ENCODE results near the gene AKAP6. TPM values are rescaled to one million over a fixed set of nuclear protein-coding genes. Genes with fewer than 3 reads are reported as not detected.

The AKAP6 gene
- total RNA-seq, 1 donor from 2014 or later = 8.5 TPM

DNA sequence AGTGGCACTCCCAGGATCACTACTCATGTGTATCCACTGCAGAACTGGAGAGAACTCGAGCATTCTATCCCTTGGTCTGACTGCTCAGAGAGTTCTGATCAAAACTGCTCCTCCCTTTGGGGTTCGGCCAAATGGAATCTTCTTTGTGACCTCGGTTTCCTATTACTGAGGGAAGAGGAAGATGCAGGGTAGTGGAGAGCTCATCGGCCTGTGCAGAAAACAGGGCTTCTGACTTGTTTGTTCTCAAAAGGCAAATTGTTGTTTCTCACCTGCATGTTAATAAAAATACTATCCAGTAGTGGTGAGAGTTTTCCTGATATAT is 17.1 kb upstream of the AKAP6 start:
- Mint-ChIP-seq H3K4me3 (no peak overlapping the region), H3K36me3 (no peaks in the 10 kb centered on the region), H3K27me3 (ENCODE audit: low read depth) (no peaks in the 10 kb centered on the region), H3K9me3 (peaks cover 8% of the 10 kb centered on the region), H3K4me1 (peaks cover 19% of the 10 kb centered on the region), H3K27ac (no peak overlapping the region)
- no peak for DNase-seq (ENCODE audit: low spot score in 2 of 2, unreplicated experiment in 2 of 2)
- TF ChIP-seq, protein P1, sequence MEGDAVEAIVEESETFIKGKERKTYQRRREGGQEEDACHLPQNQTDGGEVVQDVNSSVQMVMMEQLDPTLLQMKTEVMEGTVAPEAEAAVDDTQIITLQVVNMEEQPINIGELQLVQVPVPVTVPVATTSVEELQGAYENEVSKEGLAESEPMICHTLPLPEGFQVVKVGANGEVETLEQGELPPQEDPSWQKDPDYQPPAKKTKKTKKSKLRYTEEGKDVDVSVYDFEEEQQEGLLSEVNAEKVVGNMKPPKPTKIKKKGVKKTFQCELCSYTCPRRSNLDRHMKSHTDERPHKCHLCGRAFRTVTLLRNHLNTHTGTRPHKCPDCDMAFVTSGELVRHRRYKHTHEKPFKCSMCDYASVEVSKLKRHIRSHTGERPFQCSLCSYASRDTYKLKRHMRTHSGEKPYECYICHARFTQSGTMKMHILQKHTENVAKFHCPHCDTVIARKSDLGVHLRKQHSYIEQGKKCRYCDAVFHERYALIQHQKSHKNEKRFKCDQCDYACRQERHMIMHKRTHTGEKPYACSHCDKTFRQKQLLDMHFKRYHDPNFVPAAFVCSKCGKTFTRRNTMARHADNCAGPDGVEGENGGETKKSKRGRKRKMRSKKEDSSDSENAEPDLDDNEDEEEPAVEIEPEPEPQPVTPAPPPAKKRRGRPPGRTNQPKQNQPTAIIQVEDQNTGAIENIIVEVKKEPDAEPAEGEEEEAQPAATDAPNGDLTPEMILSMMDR (IDR thresholded peaks at IDR 0.05; ENCODE audit: unreplicated experiment) = no peak

DNA sequence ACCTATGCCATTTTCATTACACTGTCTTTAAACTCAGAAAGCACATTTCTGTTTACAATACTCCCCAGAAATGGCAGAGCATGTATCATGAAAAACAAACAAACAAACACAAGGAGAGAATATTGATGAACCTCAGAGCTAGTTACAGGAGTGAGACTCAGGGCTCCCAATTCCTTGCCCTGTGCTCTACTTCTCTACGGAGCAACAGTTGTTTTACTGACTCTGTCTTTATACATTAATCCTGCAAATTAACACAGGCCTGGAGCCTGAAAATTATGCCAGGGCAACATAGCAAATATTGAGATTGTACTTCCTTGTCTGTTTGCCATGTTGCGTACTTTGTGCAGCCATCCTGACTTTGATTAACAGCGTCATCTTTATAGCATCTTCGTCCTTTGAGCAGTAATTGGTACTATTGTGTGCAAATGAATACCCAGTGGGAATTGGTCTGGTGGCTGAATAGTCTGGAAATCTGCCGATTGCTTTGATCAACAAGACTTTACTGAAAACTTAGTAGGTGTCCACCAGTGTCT is 15.2 kb upstream of the AKAP6 start:
- TF ChIP-seq, protein P1 (IDR thresholded peaks at IDR 0.05; ENCODE audit: unreplicated experiment) = no peak
- H3K27me3 Mint-ChIP-seq (ENCODE audit: low read depth) = no peaks in the 10 kb centered on the region
- H3K9me3 Mint-ChIP-seq = peaks cover 6% of the 10 kb centered on the region
- H3K36me3 Mint-ChIP-seq = no peaks in the 10 kb centered on the region
- H3K4me1 Mint-ChIP-seq = peaks cover 3% of the 10 kb centered on the region
- no peak overlapping the region for H3K27ac Mint-ChIP-seq
- no peak for DNase-seq (ENCODE audit: low spot score in 2 of 2, unreplicated experiment in 2 of 2)
- H3K4me3 Mint-ChIP-seq = no peak overlapping the region

DNA sequence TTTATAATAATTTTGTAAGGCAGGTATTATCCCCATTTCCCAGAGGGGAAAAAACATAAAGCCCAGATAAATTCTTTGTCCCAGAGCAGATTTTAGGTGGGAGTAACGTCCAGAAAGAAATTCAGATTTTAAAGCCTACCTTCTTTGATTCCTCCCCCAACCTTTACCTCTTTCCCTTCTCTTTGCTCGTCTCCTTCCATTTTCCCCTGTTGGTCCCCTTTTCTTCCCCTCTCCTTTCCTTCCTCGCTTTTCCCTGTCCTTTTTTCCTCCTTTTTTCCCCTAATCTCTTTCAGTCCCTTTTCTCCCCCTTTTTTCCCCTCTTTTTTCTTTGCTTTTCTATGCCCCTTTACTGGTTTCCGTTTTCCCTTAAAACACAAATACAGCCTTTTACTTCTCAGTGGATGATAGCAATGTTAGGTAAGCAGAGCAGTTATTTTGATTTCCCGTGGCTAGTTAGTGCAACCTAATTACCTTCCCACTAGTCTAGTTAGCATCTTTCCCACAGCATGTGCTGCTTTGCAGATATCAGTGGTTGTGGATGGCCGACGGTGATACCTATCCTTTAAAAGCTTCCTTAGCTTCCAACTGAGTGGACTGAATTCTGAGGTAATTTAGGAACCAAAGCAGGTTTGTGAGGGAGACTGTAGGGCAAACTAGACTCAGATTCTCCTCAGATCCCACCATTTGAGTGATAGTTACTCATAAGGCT is 10.9 kb upstream of the AKAP6 start:
- Mint-ChIP-seq H3K36me3 (no peaks in the 10 kb centered on the region), H3K27ac (no peak overlapping the region), H3K4me3 (no peak overlapping the region), H3K4me1 (peaks cover 3% of the 10 kb centered on the region), H3K9me3 (no peaks in the 10 kb centered on the region), H3K27me3 (ENCODE audit: low read depth) (no peaks in the 10 kb centered on the region)
- DNase-seq (ENCODE audit: low spot score in 2 of 2, unreplicated experiment in 2 of 2) = no peak
- TF ChIP-seq, protein P1 (IDR thresholded peaks at IDR 0.05; ENCODE audit: unreplicated experiment) = no peak

DNA sequence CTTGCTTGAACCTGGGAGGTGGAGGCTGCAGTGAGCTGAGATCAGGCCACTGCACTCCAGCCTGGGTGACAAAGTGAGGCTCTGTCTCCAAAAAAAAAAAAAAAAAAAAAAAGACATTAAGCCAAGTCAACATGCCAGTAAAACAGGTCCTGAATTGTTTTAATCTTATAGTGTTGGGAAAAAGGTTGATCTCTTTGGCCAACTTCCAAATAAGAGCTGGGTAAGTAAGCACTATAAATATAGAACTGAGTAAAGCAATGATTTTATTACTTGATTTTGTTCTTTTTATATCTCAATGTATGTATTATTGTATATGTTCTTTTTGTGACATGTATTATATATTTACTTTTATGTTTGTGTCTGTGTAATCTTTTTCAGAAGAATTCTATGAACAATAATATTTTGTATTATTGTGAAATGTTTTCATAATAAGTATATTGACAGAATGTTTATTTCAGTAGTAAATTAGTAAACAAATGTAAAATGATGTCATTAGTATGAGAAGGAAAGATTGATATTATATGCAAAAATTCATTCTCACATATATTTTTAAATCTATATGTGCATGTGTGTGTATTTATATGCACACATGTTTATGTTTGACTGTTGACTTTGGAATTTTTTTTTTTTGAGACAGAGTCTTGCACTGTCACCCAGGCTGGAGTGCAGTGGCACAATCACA is 9.6 kb upstream of the AKAP6 start:
- no peaks in the 10 kb centered on the region for H3K27me3 Mint-ChIP-seq (ENCODE audit: low read depth)
- H3K9me3 Mint-ChIP-seq = no peaks in the 10 kb centered on the region
- no peak overlapping the region for H3K4me3 Mint-ChIP-seq
- no peak for DNase-seq (ENCODE audit: low spot score in 2 of 2, unreplicated experiment in 2 of 2)
- TF ChIP-seq, protein P1 (IDR thresholded peaks at IDR 0.05; ENCODE audit: unreplicated experiment) = no peak
- peaks cover 3% of the 10 kb centered on the region for H3K4me1 Mint-ChIP-seq
- H3K36me3 Mint-ChIP-seq = no peaks in the 10 kb centered on the region
- H3K27ac Mint-ChIP-seq = no peak overlapping the region

DNA sequence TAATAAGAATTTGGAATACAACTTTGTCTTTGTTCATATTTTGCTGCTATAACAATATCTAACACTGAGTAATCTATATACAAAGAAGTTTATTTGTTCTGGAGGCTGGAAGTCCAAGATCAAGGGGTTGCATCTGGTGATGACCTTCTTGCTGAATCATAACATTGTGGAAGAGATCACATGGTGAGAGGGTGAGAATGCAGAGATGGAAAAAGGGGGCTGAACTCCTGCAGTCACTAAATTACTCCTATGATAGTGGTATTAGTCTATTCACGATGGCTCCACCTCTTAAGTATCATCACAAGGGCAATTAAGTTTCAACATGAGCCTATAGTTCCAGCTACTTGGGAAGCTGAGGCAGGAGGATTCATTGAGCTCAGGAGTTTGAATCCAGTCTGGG is 4.5 kb upstream of the AKAP6 start:
- Mint-ChIP-seq H3K4me1 (peaks cover 5% of the 10 kb centered on the region), H3K27ac (no peak overlapping the region), H3K27me3 (ENCODE audit: low read depth) (no peaks in the 10 kb centered on the region), H3K36me3 (no peaks in the 10 kb centered on the region), H3K4me3 (no peak overlapping the region), H3K9me3 (no peaks in the 10 kb centered on the region)
- TF ChIP-seq, protein P1 (IDR thresholded peaks at IDR 0.05; ENCODE audit: unreplicated experiment) = no peak
- no peak for DNase-seq (ENCODE audit: low spot score in 2 of 2, unreplicated experiment in 2 of 2)

Data from mesothelial cell of epicardium (in vitro differentiated cells).